ENCODE measurements around the gene TAF1. TPM values are rescaled to one million over a fixed set of nuclear protein-coding genes. Genes with fewer than 3 reads are reported as not detected.
A peak's percentile ranks its signal among the peaks of the same experiment; 100 is the strongest.

The TAF1 gene
- total RNA-seq, 1 donor from 2014 or later: 70.0 TPM

DNA sequence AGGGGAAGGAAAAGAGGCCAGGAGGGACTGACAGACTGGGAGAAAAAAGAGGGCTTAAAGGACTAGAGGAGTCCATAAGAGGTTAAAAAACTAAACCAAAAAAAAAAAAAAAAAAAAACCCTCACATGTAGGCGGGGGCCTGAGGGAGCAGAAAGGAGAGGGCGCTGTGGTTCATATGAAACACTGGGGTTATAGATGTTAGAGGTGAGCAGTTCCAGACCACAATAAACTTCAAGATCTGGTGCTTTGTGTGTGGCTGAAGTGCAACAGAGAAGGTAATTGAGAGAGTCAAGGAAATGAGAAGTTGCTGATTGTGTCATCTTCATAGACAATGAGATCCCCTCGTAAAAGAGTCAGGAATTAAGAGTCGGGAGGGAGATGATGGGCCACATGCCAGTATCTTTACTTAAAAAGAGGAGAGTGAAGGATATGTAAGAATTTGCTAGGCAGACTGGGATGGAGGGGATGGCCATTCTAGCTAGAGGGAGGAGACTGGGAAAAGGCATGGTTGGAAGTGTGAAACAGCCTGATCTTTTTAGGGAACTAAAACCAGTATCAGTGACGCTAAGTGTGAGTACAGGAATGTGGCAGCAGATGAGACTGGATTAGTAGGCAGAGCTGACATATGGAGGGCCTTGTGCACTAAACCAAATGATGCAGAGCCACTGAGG is 148.3 kb downstream of the TAF1 start:
- ATAC-seq (ENCODE audit: low read depth): no peak
- H3K4me1 Mint-ChIP-seq: no peaks in the 10 kb centered on the region
- POLR2A ChIA-PET: no interaction called here
- H3K4me3 Mint-ChIP-seq: no peak overlapping the region
- TF ChIP-seq, protein P1, sequence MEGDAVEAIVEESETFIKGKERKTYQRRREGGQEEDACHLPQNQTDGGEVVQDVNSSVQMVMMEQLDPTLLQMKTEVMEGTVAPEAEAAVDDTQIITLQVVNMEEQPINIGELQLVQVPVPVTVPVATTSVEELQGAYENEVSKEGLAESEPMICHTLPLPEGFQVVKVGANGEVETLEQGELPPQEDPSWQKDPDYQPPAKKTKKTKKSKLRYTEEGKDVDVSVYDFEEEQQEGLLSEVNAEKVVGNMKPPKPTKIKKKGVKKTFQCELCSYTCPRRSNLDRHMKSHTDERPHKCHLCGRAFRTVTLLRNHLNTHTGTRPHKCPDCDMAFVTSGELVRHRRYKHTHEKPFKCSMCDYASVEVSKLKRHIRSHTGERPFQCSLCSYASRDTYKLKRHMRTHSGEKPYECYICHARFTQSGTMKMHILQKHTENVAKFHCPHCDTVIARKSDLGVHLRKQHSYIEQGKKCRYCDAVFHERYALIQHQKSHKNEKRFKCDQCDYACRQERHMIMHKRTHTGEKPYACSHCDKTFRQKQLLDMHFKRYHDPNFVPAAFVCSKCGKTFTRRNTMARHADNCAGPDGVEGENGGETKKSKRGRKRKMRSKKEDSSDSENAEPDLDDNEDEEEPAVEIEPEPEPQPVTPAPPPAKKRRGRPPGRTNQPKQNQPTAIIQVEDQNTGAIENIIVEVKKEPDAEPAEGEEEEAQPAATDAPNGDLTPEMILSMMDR (IDR thresholded peaks at IDR 0.05): no peak
- no peak for DNase-seq
- no peaks in the 10 kb centered on the region for H3K36me3 Mint-ChIP-seq (ENCODE audit: low read depth)
- intact Hi-C loops (cut with micrococcal nuclease): no loop called here
- peak overlapping the region; percentile 2 for H3K27ac Mint-ChIP-seq
- H3K27me3 Mint-ChIP-seq: no peaks in the 10 kb centered on the region
- no peaks in the 10 kb centered on the region for H3K9me3 Mint-ChIP-seq
- CTCF ChIA-PET: no interaction called here

DNA sequence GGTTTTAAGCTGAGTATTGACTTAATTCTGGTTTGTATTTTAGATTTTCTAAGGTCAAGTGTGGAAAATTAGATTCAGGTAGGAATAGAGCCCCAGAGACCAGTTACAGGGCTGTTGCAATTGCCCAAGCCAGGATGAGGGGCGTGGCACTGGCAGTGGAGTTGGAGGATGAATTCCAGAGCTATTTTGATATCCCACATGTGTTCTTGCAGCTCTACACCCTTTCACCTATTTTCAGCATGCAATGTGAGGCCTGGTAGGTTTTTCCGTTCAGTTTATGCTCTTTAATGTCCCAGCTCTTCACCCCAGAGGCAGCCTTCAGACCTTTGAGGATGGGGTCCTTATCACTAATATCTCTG is 148.9 kb downstream of the TAF1 start:
- H3K9me3 Mint-ChIP-seq: no peaks in the 10 kb centered on the region
- ChIA-PET POLR2A (no interaction called here), CTCF (no interaction called here)
- DNase-seq (no peak), ATAC-seq (ENCODE audit: low read depth) (no peak)
- H3K4me3 Mint-ChIP-seq: no peak overlapping the region
- TF ChIP-seq, protein P1 (IDR thresholded peaks at IDR 0.05): no peak
- no peaks in the 10 kb centered on the region for H3K27me3 Mint-ChIP-seq
- intact Hi-C loops (cut with micrococcal nuclease): no loop called here
- H3K36me3 Mint-ChIP-seq (ENCODE audit: low read depth): no peaks in the 10 kb centered on the region
- H3K27ac Mint-ChIP-seq: no peak overlapping the region
- H3K4me1 Mint-ChIP-seq: no peaks in the 10 kb centered on the region

Other genes starting within 250 kb of the TAF1 start
- 81.7 and 102 TPM in 2 replicates for gene MED12, start 247.8 kb upstream of the TAF1 start, total RNA-seq
- 0.46 and 0.67 TPM in 2 replicates for gene NLGN3, start 221.5 kb upstream of the TAF1 start, total RNA-seq
- gene GJB1, start 143.1 kb upstream of the TAF1 start, total RNA-seq: not detected in 2 replicates
- gene ZMYM3, start 112.2 kb upstream of the TAF1 start, total RNA-seq: 27.9 and 28.2 TPM in 2 replicates
- 398 and 462 TPM in 2 replicates for gene NONO, start 82.7 kb upstream of the TAF1 start, total RNA-seq
- gene ITGB1BP2, start 64.6 kb upstream of the TAF1 start, total RNA-seq: 2.8 and 6.7 TPM in 2 replicates
- 223 and 272 TPM in 2 replicates for gene OGT, start 166.7 kb downstream of the TAF1 start, total RNA-seq
- gene GCNA, start 212.1 kb downstream of the TAF1 start, total RNA-seq: 4.1 and 4.5 TPM in 2 replicates

Data from activated B cell treated with CpG ODN at 0.5 μM for 24 hours (primary cell).